DND-41 (cell line): ENCODE results near the gene FLNB.

ENCODE experiments used
- ATAC-seq: fragments of 200-7000 bp; cut with Tn5 transposase; 3 replicates; pipeline ENCODE4 v1.9.1; 2021; ENCODE audit warnings: low read depth; ENCODE audit not compliant: insufficient read depth
- DNase-seq: peaks from one replicate; pipeline ENCODE4 v3.0.0-alpha.2; 2020
- H2AFZ ChIP-seq: 2 replicates; pipeline ENCODE4 v1.6.0; 2012; ENCODE audit warnings: low read depth, low read length
- H3K27ac ChIP-seq: 2 replicates; pipeline ENCODE4 v1.5.1; 2012; ENCODE audit warnings: low read length, inconsistent platforms
- H3K27me3 ChIP-seq: fragments of 200-600 bp; sonication (generic); 2 replicates; pipeline ENCODE4 v1.6.0; 2012; ENCODE audit warnings: low read length, mild to moderate bottlenecking, inconsistent platforms; ENCODE audit not compliant: insufficient read depth, poor library complexity
- H3K36me3 ChIP-seq: 2 replicates; pipeline ENCODE4 v1.5.1; 2012; ENCODE audit warnings: low read length, inconsistent platforms; ENCODE audit not compliant: insufficient read depth
- H3K4me1 ChIP-seq: 2 replicates; pipeline ENCODE4 v1.5.1; 2012; ENCODE audit warnings: mild to moderate bottlenecking, low read length; ENCODE audit not compliant: insufficient read depth
- H3K4me2 ChIP-seq: 2 replicates; pipeline ENCODE4 v1.6.0; 2012; ENCODE audit warnings: mild to moderate bottlenecking, moderate library complexity, low read length, inconsistent platforms; ENCODE audit not compliant: insufficient read depth
- H3K4me3 ChIP-seq, 2 experiments: fragments of 200-600 bp in 1 of 2; shearing (Covaris generic) in 1 of 2; 2 replicates each; pipeline ENCODE4 v1.5.1; 2012 to 2016; ENCODE audit warnings: inconsistent platforms in 2 of 2, low read length in 2 of 2, mild to moderate bottlenecking in 2 of 2, low read depth in 1 of 2, moderate library complexity in 1 of 2
- H3K79me2 ChIP-seq: 2 replicates; pipeline ENCODE4 v1.6.0; 2012; ENCODE audit warnings: low read length, inconsistent platforms; ENCODE audit not compliant: insufficient read depth
- H3K9ac ChIP-seq: 2 replicates; pipeline ENCODE4 v1.6.0; 2012; ENCODE audit warnings: low read depth, mild to moderate bottlenecking, inconsistent platforms, low read length, moderate library complexity
- H3K9me3 ChIP-seq: 2 replicates; pipeline ENCODE4 v1.5.1; 2012; ENCODE audit warnings: low read length, moderate library complexity, mild to moderate bottlenecking, inconsistent platforms; ENCODE audit not compliant: insufficient read depth, severe bottlenecking
- H4K20me1 ChIP-seq: 2 replicates; pipeline ENCODE4 v1.6.0; 2012; ENCODE audit warnings: low read length; ENCODE audit not compliant: insufficient read depth
- EZH2 ChIP-seq: IDR thresholded peaks from 3 replicates; pipeline ENCODE4 v1.6.1; 2012; ENCODE audit warnings: borderline replicate concordance, low read depth, mild to moderate bottlenecking, moderate library complexity, low read length, inconsistent platforms; ENCODE audit not compliant: severe bottlenecking
- TF ChIP-seq, protein P1 (sequence below): IDR thresholded peaks from 2 replicates; pipeline ENCODE4 v1.5.1; 2012; ENCODE audit warnings: borderline replicate concordance, low read length, moderate library complexity, mild to moderate bottlenecking; ENCODE audit not compliant: poor library complexity, severe bottlenecking; ENCODE audit errors: extremely low read depth

The FLNB gene

DNA sequence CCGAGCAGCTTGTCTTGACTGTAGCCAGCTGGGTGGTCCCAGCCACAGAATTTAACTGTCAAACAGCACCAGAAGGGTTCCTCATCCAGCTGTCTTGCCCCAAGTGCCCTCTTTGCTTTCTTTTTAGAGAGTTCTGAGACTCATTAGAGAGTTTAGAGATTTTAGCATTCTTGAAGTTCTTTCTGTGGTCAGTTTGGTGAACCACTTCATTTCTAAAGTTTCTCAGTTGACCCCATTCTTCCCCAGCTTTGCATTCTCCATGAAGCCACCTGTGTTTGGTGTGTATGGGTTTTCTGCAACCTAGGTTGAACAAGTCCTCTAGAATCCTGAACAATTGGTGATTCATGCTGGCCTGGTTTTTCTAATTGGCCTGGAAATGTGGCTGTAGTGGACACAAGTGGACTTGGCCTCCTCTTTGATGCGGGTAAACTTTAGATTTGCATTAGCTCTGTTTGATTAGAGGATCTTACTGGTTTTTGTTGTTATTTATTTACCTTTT lies 33.7 kb downstream of the FLNB start:
- Histone ChIP-seq H4K20me1 (no peaks in the 10 kb centered on the region), H2AFZ (no peak overlapping the region), H3K79me2 (peaks cover 84% of the 10 kb centered on the region), H3K4me2 (peak overlapping the region; percentile 49), H3K27me3 (no peaks in the 10 kb centered on the region), H3K36me3 (no peaks in the 10 kb centered on the region; the same call in 1 of the 2 replicates), H3K9ac (peak overlapping the region; percentile 51), H3K27ac (peak overlapping the region; percentile 93), H3K4me3 (no peak overlapping the region; a peak in 1 of 4 replicates), H3K9me3 (no peaks in the 10 kb centered on the region), H3K4me1 (peaks cover 82% of the 10 kb centered on the region)
- DNase-seq (peak; percentile 89), ATAC-seq (peak; percentile 86)
- TF ChIP-seq EZH2: no peak
- TF ChIP-seq, protein P1, sequence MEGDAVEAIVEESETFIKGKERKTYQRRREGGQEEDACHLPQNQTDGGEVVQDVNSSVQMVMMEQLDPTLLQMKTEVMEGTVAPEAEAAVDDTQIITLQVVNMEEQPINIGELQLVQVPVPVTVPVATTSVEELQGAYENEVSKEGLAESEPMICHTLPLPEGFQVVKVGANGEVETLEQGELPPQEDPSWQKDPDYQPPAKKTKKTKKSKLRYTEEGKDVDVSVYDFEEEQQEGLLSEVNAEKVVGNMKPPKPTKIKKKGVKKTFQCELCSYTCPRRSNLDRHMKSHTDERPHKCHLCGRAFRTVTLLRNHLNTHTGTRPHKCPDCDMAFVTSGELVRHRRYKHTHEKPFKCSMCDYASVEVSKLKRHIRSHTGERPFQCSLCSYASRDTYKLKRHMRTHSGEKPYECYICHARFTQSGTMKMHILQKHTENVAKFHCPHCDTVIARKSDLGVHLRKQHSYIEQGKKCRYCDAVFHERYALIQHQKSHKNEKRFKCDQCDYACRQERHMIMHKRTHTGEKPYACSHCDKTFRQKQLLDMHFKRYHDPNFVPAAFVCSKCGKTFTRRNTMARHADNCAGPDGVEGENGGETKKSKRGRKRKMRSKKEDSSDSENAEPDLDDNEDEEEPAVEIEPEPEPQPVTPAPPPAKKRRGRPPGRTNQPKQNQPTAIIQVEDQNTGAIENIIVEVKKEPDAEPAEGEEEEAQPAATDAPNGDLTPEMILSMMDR: no peak

DNA sequence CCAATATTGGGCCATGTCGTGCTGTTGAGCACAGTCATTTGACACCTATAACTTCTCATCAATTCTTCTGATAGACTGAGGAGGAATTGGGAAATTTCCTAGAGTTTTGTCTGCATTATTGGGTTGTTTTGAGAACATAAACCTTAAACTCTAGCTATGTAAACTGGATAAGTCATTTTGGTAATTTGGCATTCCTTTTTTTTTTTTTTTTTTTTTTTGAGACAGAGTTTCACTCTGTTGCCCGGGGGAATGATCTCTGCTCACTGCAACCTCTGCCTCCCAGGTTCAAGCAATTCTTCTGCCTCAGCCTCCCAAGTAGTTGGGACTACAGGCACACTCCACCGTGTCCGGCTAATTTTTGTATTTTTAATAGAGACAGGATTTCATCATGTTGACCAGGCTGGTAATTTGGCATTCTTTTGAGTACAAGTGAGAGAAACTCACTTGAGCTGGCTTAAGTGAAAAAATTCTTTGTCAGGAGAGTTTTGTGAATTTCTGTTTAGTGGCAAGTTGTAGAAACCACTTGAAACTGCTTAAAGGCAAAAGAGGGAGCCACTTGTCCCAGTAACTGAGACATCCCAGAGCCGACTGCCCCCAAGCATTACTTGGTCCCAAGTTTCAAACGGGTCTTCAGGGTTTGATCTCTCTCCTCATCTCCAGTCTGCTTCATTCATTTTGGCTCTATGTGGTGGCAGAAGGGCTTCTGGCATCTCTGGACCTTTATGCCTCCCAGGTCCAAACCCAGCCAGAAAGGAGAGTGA lies 34.9 kb downstream of the FLNB start:
- H3K4me2 ChIP-seq: peak overlapping the region; percentile 49

DNA sequence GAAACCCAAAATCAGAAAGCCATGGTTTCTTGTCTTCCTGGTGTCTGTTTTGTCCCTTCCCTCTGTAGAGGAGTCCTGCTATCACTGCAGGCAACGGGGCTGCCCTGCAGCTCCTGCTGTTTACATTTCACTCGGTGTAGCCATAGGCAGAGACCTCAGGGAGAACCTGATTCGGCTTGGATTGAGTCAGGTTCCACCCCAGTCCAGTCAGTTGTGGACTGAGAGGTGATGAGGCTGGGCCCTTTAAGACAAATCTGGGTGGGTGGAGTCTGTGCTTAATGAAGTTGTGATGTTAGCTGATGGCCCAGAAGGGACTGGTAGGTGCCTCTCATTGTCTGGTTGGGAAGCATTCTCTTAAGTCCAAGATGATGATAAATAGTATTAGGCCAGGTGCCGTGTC lies 35.7 kb downstream of the FLNB start:
- Histone ChIP-seq H3K4me3 (no peak overlapping the region), H3K27me3 (no peaks in the 10 kb centered on the region), H3K36me3 (no peaks in the 10 kb centered on the region; the same call in 1 of the 2 replicates), H3K79me2 (peaks cover 85% of the 10 kb centered on the region), H2AFZ (no peak overlapping the region), H3K9ac (peak overlapping the region; percentile 51; the same call in 1 of the 2 replicates), H3K9me3 (no peaks in the 10 kb centered on the region), H4K20me1 (no peaks in the 10 kb centered on the region), H3K4me1 (peaks cover 61% of the 10 kb centered on the region), H3K27ac (peak overlapping the region; percentile 93), H3K4me2 (peak overlapping the region; percentile 6; the same call in 1 of the 2 replicates)
- DNase-seq (no peak), ATAC-seq (no peak)
- no peak for TF ChIP-seq EZH2
- TF ChIP-seq, protein P1: no peak

More for the DNA sequence above, 34.9 kb downstream of the FLNB start:
- no peaks in the 10 kb centered on the region for H3K9me3 ChIP-seq
- no peaks in the 10 kb centered on the region for H4K20me1 ChIP-seq
- peak overlapping the region in 1 of 2 experiments; percentile 33; a peak in 1 of 4 replicates for H3K4me3 ChIP-seq
- DNase-seq (no peak), ATAC-seq (no peak)
- H3K9ac ChIP-seq: peak overlapping the region; percentile 51
- H3K27ac ChIP-seq: peak overlapping the region; percentile 93
- no peak for TF ChIP-seq EZH2
- TF ChIP-seq, protein P1: no peak
- H3K27me3 ChIP-seq: no peaks in the 10 kb centered on the region
- H3K4me1 ChIP-seq: peaks cover 69% of the 10 kb centered on the region
- no peak overlapping the region for H2AFZ ChIP-seq
- peaks cover 85% of the 10 kb centered on the region for H3K79me2 ChIP-seq
- H3K36me3 ChIP-seq: no peaks in the 10 kb centered on the region; the same call in 1 of the 2 replicates
